ENCODE results near the gene PSME3IP1.

Gene PSME3IP1

DNA sequence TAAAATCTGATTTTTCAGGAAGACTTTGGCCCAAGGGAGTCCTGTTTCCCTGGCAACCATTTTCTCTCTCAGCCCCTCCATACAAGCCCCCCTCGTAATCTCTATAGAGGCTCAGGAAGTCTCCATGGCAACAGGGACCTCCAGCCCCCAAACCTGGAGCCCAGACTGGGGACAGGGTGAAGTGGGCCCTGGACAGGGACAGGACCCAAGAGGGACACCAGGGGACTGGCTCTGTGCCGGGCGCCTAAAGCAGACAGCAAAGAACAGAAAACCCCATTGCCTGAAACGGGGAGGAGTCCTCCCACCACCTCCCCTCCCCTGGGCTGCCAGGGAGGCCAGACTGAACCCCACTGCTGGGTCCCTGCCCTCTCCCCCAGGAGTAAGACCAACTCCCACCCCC is 52.8 kb downstream of the PSME3IP1 start:
- Histone ChIP-seq H3K9ac (no peak overlapping the region), H3K4me3 (IDR thresholded peaks at IDR 0.05; ENCODE audit: insufficient read depth, low read depth, low read length) (no peak overlapping the region), H2AFZ (ENCODE audit: low read depth) (no peak overlapping the region), H4K20me1 (ENCODE audit: insufficient read depth) (no peaks in the 10 kb centered on the region), H3K27ac (no peak overlapping the region), H3K27me3 (ENCODE audit: insufficient read depth, low read depth) (no peaks in the 10 kb centered on the region), H3K79me2 (ENCODE audit: insufficient read depth, low read depth) (no peaks in the 10 kb centered on the region), H3K36me3 (ENCODE audit: insufficient read depth) (no peaks in the 10 kb centered on the region), H3K4me2 (no peak overlapping the region), H3K4me1 (ENCODE audit: low read depth, poor library complexity, severe bottlenecking) (peaks cover 13% of the 10 kb centered on the region)
- TF ChIP-seq, protein P1, sequence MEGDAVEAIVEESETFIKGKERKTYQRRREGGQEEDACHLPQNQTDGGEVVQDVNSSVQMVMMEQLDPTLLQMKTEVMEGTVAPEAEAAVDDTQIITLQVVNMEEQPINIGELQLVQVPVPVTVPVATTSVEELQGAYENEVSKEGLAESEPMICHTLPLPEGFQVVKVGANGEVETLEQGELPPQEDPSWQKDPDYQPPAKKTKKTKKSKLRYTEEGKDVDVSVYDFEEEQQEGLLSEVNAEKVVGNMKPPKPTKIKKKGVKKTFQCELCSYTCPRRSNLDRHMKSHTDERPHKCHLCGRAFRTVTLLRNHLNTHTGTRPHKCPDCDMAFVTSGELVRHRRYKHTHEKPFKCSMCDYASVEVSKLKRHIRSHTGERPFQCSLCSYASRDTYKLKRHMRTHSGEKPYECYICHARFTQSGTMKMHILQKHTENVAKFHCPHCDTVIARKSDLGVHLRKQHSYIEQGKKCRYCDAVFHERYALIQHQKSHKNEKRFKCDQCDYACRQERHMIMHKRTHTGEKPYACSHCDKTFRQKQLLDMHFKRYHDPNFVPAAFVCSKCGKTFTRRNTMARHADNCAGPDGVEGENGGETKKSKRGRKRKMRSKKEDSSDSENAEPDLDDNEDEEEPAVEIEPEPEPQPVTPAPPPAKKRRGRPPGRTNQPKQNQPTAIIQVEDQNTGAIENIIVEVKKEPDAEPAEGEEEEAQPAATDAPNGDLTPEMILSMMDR (conservative IDR thresholded peaks at IDR 0.05; ENCODE audit: low read depth, low read length): no peak

DNA sequence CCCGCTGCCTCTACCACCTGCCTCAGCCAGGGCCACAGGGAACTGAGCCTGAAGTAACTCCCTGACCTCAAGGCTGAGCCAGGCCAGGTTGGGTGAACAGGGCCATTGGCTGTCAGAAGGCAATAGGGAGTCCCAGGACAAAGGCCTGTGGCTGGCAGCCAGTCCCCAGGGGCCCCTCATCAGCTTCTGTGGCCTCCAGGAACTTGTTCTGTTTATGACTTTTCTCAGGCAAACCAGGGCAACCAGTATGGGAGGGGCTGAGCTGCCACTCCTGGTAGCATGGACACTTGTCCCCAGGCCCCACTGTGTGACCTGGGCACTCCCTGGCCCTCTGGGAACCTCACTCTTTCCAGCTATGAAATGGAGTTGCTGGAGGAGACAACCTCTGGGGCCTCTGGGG is 53.4 kb downstream of the PSME3IP1 start:
- Histone ChIP-seq H4K20me1 (ENCODE audit: insufficient read depth) (no peaks in the 10 kb centered on the region), H3K4me2 (no peak overlapping the region), H2AFZ (ENCODE audit: low read depth) (no peak overlapping the region), H3K27ac (no peak overlapping the region), H3K36me3 (ENCODE audit: insufficient read depth) (no peaks in the 10 kb centered on the region), H3K4me3 (IDR thresholded peaks at IDR 0.05; ENCODE audit: insufficient read depth, low read depth, low read length) (no peak overlapping the region), H3K9ac (no peak overlapping the region), H3K4me1 (ENCODE audit: low read depth, poor library complexity, severe bottlenecking) (peaks cover 15% of the 10 kb centered on the region), H3K79me2 (ENCODE audit: insufficient read depth, low read depth) (no peaks in the 10 kb centered on the region), H3K27me3 (ENCODE audit: insufficient read depth, low read depth) (no peaks in the 10 kb centered on the region)
- TF ChIP-seq, protein P1 (conservative IDR thresholded peaks at IDR 0.05; ENCODE audit: low read depth, low read length): no peak

DNA sequence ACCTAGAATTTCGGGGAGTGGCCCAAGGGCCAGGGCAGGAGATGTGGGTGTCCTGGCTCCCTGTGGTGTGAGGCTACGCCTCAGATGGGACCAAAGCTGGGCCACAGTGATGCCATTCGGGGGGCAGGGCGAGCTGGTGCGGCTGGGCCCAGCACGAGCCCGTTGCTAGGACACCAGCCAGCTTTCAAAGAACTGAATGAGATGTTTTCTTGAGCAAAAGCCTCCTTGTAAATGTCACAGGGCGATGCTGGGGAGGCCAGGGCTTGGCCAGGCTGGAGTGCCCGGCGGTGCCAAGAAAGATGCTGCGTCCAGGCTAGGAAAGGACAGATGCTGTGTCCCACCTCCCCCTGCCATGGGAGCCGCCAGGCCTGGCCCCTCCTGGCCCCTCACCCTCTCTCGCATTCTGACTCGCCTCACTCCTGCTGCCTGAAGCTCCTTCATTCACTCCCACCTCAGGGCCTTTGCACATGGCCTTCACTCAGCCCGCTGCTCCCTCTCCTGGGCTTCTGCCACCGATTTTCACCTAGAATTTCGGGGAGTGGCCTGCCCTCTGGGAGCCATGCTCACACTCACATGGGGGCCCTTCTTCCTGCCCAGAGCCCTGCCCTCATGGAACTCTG is 54.4 kb downstream of the PSME3IP1 start:
- no peak overlapping the region for H3K4me3 ChIP-seq (IDR thresholded peaks at IDR 0.05; ENCODE audit: insufficient read depth, low read depth, low read length)
- H4K20me1 ChIP-seq (ENCODE audit: insufficient read depth): no peaks in the 10 kb centered on the region

DNA sequence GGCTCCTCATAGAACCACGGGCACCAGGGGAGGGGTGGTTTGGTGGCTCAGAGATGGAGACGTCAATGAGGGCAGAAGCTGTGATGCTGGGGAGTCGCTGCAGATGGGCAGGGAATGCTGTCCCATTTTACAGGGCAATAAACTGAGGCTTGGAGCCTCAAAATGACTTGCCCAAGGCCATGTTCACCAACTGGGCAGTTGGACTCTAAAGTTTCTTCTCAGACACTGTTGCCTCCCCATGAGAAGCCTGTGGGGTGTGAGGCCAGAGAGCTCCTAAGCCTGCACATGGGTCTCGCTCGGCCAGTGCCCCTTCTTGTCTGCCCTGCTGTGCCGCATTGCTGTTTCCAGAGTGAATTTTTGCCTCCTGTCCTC is 54.9 kb downstream of the PSME3IP1 start:
- peaks cover 22% of the 10 kb centered on the region for H3K4me1 ChIP-seq (ENCODE audit: low read depth, poor library complexity, severe bottlenecking)
- H3K9ac ChIP-seq: no peak overlapping the region
- TF ChIP-seq, protein P1 (conservative IDR thresholded peaks at IDR 0.05; ENCODE audit: low read depth, low read length): no peak
- H3K4me2 ChIP-seq: no peak overlapping the region
- no peak overlapping the region for H2AFZ ChIP-seq (ENCODE audit: low read depth)
- no peaks in the 10 kb centered on the region for H3K36me3 ChIP-seq (ENCODE audit: insufficient read depth)
- no peaks in the 10 kb centered on the region for H4K20me1 ChIP-seq (ENCODE audit: insufficient read depth)
- no peaks in the 10 kb centered on the region for H3K27me3 ChIP-seq (ENCODE audit: insufficient read depth, low read depth)
- no peaks in the 10 kb centered on the region for H3K79me2 ChIP-seq (ENCODE audit: insufficient read depth, low read depth)
- H3K27ac ChIP-seq: no peak overlapping the region
- H3K4me3 ChIP-seq (IDR thresholded peaks at IDR 0.05; ENCODE audit: insufficient read depth, low read depth, low read length): no peak overlapping the region

More for the DNA sequence above, 54.4 kb downstream of the PSME3IP1 start:
- peaks cover 22% of the 10 kb centered on the region for H3K4me1 ChIP-seq (ENCODE audit: low read depth, poor library complexity, severe bottlenecking)
- no peak overlapping the region for H3K27ac ChIP-seq
- H3K4me2 ChIP-seq: no peak overlapping the region
- no peaks in the 10 kb centered on the region for H3K36me3 ChIP-seq (ENCODE audit: insufficient read depth)
- TF ChIP-seq, protein P1 (conservative IDR thresholded peaks at IDR 0.05; ENCODE audit: low read depth, low read length): no peak
- H3K79me2 ChIP-seq (ENCODE audit: insufficient read depth, low read depth): no peaks in the 10 kb centered on the region
- H2AFZ ChIP-seq (ENCODE audit: low read depth): no peak overlapping the region
- H3K9ac ChIP-seq: no peak overlapping the region
- no peaks in the 10 kb centered on the region for H3K27me3 ChIP-seq (ENCODE audit: insufficient read depth, low read depth)
